Measurements from ENCODE around the gene SACS.

SACS gene

GRCh38 chr13:23399347-23399746, 34.2 kb downstream of the SACS start:
- H3K9ac ChIP-seq (ENCODE audit: low read depth, low read length), result no peak overlapping the region
- no peak overlapping the region for H3K27ac ChIP-seq (ENCODE audit: low read length)
- peaks cover 12% of the 10 kb centered on the region for H3K9me3 ChIP-seq (ENCODE audit: insufficient read depth, low read depth, low read length)

GRCh38 chr13:23394821-23395220, 38.7 kb downstream of the SACS start:
- Histone ChIP-seq H3K4me1 (ENCODE audit: insufficient read depth, low read length) (no peaks in the 10 kb centered on the region), H3K36me3 (ENCODE audit: insufficient read depth, low read depth, low read length) (no peaks in the 10 kb centered on the region)

More at GRCh38 chr13:23399347-23399746, 34.2 kb downstream of the SACS start:
- Histone ChIP-seq H3K4me1 (ENCODE audit: insufficient read depth, low read length) (no peaks in the 10 kb centered on the region), H3K27me3 (ENCODE audit: insufficient read depth, low read length) (no peaks in the 10 kb centered on the region), H3K36me3 (ENCODE audit: insufficient read depth, low read depth, low read length) (no peaks in the 10 kb centered on the region), H3K4me3 (ENCODE audit: low read length) (no peak overlapping the region)

GRCh38 chr13:23392925-23393645, 40.4 kb downstream of the SACS start:
- no peak overlapping the region for H3K9ac ChIP-seq (ENCODE audit: low read depth, low read length)
- H3K4me1 ChIP-seq (ENCODE audit: insufficient read depth, low read length), result no peaks in the 10 kb centered on the region
- H3K9me3 ChIP-seq (ENCODE audit: insufficient read depth, low read depth, low read length), result no peaks in the 10 kb centered on the region; the same call in 1 of the 2 replicates
- no peak overlapping the region for H3K27ac ChIP-seq (ENCODE audit: low read length)
- no peaks in the 10 kb centered on the region for H3K36me3 ChIP-seq (ENCODE audit: insufficient read depth, low read depth, low read length)
- no peaks in the 10 kb centered on the region for H3K27me3 ChIP-seq (ENCODE audit: insufficient read depth, low read length)
- H3K4me3 ChIP-seq (ENCODE audit: low read length), result no peak overlapping the region

More at GRCh38 chr13:23394821-23395220, 38.7 kb downstream of the SACS start:
- Histone ChIP-seq H3K9me3 (ENCODE audit: insufficient read depth, low read depth, low read length) (peaks cover 8% of the 10 kb centered on the region), H3K9ac (ENCODE audit: low read depth, low read length) (no peak overlapping the region), H3K27me3 (ENCODE audit: insufficient read depth, low read length) (no peaks in the 10 kb centered on the region), H3K4me3 (ENCODE audit: low read length) (no peak overlapping the region), H3K27ac (ENCODE audit: low read length) (no peak overlapping the region)

- H3K27me3 ChIP-seq (ENCODE audit: insufficient read depth, low read length), result no peaks in the 10 kb centered on the region
- H3K9ac ChIP-seq (ENCODE audit: low read depth, low read length), result no peak overlapping the region
- H3K4me1 ChIP-seq (ENCODE audit: insufficient read depth, low read length), result no peaks in the 10 kb centered on the region
These were observed 41.2 kb downstream of the SACS start for GRCh38 chr13:23392313-23392712.

DNA sequence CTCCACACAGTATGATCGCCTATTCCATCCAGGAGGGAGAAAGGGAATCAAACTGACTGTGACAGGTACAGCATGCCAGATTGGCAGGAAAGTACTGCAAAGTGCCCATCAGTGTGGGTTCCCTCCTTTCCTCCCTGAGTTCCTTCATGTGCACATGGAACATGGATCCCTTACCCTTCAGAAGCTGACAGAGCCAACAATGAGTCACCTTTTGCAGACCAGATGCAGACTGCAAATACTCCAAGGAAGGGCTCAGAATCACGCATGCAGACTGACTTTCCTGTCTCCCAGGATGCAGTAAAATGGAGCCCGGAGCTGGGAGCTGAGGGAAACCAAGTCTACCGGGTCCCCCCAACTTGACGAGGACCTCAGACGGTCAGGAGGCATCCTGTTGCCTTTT, 41.8 kb downstream of the SACS start:
- H3K27ac ChIP-seq (ENCODE audit: low read length), result no peak overlapping the region
- H3K4me1 ChIP-seq (ENCODE audit: insufficient read depth, low read length), result no peaks in the 10 kb centered on the region
- no peak overlapping the region for H3K9ac ChIP-seq (ENCODE audit: low read depth, low read length)
- no peaks in the 10 kb centered on the region; the same call in 1 of the 2 replicates for H3K9me3 ChIP-seq (ENCODE audit: insufficient read depth, low read depth, low read length)
- H3K36me3 ChIP-seq (ENCODE audit: insufficient read depth, low read depth, low read length), result no peaks in the 10 kb centered on the region
- H3K4me3 ChIP-seq (ENCODE audit: low read length), result no peak overlapping the region
- H3K27me3 ChIP-seq (ENCODE audit: insufficient read depth, low read length), result no peaks in the 10 kb centered on the region

More at GRCh38 chr13:23392313-23392712, 41.2 kb downstream of the SACS start:
- Histone ChIP-seq H3K9me3 (ENCODE audit: insufficient read depth, low read depth, low read length) (no peaks in the 10 kb centered on the region; the same call in 1 of the 2 replicates), H3K27ac (ENCODE audit: low read length) (no peak overlapping the region), H3K4me3 (ENCODE audit: low read length) (no peak overlapping the region), H3K36me3 (ENCODE audit: insufficient read depth, low read depth, low read length) (no peaks in the 10 kb centered on the region)

DNA sequence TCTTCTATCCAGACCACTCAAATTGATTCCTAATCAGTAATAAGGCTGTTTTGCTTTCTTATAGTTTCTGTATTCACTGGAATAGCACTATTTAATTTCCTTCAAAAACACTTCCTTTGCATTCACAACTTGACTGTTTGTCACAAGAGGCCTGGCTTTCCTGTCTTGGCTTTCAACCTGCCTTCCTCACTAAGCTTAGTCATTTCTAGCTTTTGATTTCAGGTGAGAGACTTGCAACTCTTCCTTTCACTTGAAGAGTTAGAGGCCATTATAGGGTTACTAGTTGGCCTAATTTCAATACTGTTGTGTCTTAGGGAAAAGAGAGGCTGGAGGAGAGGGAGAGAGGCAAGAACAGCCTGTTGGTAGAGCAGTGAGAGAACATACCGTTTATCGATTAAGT, 47.0 kb downstream of the SACS start:
- no peaks in the 10 kb centered on the region for H3K4me1 ChIP-seq (ENCODE audit: insufficient read depth, low read length)
- H3K9me3 ChIP-seq (ENCODE audit: insufficient read depth, low read depth, low read length), result no peaks in the 10 kb centered on the region
- H3K4me3 ChIP-seq (ENCODE audit: low read length), result no peak overlapping the region
- no peaks in the 10 kb centered on the region for H3K27me3 ChIP-seq (ENCODE audit: insufficient read depth, low read length)
- H3K27ac ChIP-seq (ENCODE audit: low read length), result no peak overlapping the region
- H3K36me3 ChIP-seq (ENCODE audit: insufficient read depth, low read depth, low read length), result no peaks in the 10 kb centered on the region
- no peak overlapping the region for H3K9ac ChIP-seq (ENCODE audit: low read depth, low read length)

DNA sequence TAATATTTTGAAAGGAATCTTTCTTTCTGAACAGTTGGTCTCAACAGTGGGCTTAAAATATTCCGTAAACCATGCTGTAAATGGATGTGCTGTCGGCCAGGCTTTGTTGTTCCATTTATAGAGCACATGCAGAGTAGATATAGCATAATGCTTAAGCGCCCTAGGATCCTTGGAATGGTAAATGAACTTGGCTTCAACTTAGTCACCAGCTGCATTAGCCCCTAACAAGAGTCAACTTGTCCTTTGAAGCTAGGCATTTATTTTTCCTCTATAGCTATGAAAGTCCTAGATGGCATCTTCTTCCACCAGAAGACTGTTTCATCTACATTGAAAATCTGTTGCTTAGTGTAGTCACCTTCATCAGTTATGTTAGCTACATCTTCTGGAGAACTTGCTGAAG, 47.6 kb downstream of the SACS start:
- H3K9me3 ChIP-seq (ENCODE audit: insufficient read depth, low read depth, low read length), result no peaks in the 10 kb centered on the region
- H3K36me3 ChIP-seq (ENCODE audit: insufficient read depth, low read depth, low read length), result no peaks in the 10 kb centered on the region
- H3K4me3 ChIP-seq (ENCODE audit: low read length), result no peak overlapping the region
- H3K27me3 ChIP-seq (ENCODE audit: insufficient read depth, low read length), result no peaks in the 10 kb centered on the region
- H3K4me1 ChIP-seq (ENCODE audit: insufficient read depth, low read length), result no peaks in the 10 kb centered on the region
- no peak overlapping the region for H3K27ac ChIP-seq (ENCODE audit: low read length)
- H3K9ac ChIP-seq (ENCODE audit: low read depth, low read length), result no peak overlapping the region

GRCh38 chr13:23384111-23384510, 49.4 kb downstream of the SACS start:
- Histone ChIP-seq H3K4me3 (ENCODE audit: low read length) (no peak overlapping the region), H3K27me3 (ENCODE audit: insufficient read depth, low read length) (no peaks in the 10 kb centered on the region), H3K27ac (ENCODE audit: low read length) (no peak overlapping the region), H3K4me1 (ENCODE audit: insufficient read depth, low read length) (peaks cover 8% of the 10 kb centered on the region; the same call in 1 of the 2 replicates), H3K9ac (ENCODE audit: low read depth, low read length) (no peak overlapping the region), H3K36me3 (ENCODE audit: insufficient read depth, low read depth, low read length) (no peaks in the 10 kb centered on the region), H3K9me3 (ENCODE audit: insufficient read depth, low read depth, low read length) (no peaks in the 10 kb centered on the region)

DNA sequence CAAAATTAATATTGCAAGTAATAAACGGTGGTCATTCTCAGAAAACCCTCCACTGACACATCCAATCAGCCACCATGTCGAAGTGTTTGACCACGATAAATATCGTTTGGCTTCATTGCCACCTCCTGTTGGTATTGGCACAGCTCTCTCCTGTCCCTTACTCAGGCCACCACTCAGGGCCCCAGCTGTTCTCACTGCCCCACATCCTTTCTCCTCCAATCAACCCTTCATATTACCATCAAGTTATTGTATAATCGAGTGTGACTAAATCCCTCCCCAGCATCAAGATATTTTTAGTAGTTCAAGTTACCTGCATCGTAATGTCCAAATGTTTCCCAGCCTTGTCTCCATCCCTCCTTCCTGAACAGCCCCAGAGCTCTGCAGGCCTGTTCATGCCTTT, 50.4 kb downstream of the SACS start:
- no peak overlapping the region for H3K27ac ChIP-seq (ENCODE audit: low read length)
- no peak overlapping the region for H3K9ac ChIP-seq (ENCODE audit: low read depth, low read length)

GRCh38 chr13:23381866-23382265, 51.6 kb downstream of the SACS start:
- H3K4me1 ChIP-seq (ENCODE audit: insufficient read depth, low read length), result peaks cover 15% of the 10 kb centered on the region
- H3K9ac ChIP-seq (ENCODE audit: low read depth, low read length), result no peak overlapping the region
- H3K27ac ChIP-seq (ENCODE audit: low read length), result no peak overlapping the region

More for the DNA sequence above, 50.4 kb downstream of the SACS start:
- H3K4me3 ChIP-seq (ENCODE audit: low read length), result no peak overlapping the region
- H3K4me1 ChIP-seq (ENCODE audit: insufficient read depth, low read length), result peaks cover 10% of the 10 kb centered on the region
- H3K9me3 ChIP-seq (ENCODE audit: insufficient read depth, low read depth, low read length), result no peaks in the 10 kb centered on the region
- no peaks in the 10 kb centered on the region for H3K36me3 ChIP-seq (ENCODE audit: insufficient read depth, low read depth, low read length)
- no peaks in the 10 kb centered on the region for H3K27me3 ChIP-seq (ENCODE audit: insufficient read depth, low read length)

DNA sequence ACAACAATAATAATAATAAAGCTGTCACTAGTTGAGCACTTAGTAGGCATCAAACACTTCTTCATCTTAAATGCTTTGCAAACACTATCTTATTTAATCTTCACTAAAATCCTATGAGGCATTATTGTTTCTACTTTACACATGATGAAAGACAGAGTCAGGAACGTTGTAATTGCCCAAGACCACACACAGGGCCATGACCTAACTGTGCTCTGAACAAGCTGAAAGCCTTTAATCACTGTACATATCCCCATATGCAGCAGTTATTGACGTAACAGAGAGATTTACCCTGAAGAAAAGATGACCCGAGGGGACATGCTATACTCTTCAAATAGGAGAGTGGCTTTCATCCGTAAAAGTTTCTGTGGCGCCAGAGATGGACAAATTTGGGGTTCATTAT, 53.0 kb downstream of the SACS start:
- Histone ChIP-seq H3K9me3 (ENCODE audit: insufficient read depth, low read depth, low read length) (no peaks in the 10 kb centered on the region), H3K9ac (ENCODE audit: low read depth, low read length) (no peak overlapping the region), H3K4me1 (ENCODE audit: insufficient read depth, low read length) (peaks cover 15% of the 10 kb centered on the region), H3K4me3 (ENCODE audit: low read length) (no peak overlapping the region), H3K27ac (ENCODE audit: low read length) (no peak overlapping the region), H3K27me3 (ENCODE audit: insufficient read depth, low read length) (no peaks in the 10 kb centered on the region), H3K36me3 (ENCODE audit: insufficient read depth, low read depth, low read length) (no peaks in the 10 kb centered on the region)

More at GRCh38 chr13:23381866-23382265, 51.6 kb downstream of the SACS start:
- H3K27me3 ChIP-seq (ENCODE audit: insufficient read depth, low read length), result no peaks in the 10 kb centered on the region
- no peak overlapping the region for H3K4me3 ChIP-seq (ENCODE audit: low read length)
- no peaks in the 10 kb centered on the region for H3K9me3 ChIP-seq (ENCODE audit: insufficient read depth, low read depth, low read length)
- H3K36me3 ChIP-seq (ENCODE audit: insufficient read depth, low read depth, low read length), result no peaks in the 10 kb centered on the region

DNA sequence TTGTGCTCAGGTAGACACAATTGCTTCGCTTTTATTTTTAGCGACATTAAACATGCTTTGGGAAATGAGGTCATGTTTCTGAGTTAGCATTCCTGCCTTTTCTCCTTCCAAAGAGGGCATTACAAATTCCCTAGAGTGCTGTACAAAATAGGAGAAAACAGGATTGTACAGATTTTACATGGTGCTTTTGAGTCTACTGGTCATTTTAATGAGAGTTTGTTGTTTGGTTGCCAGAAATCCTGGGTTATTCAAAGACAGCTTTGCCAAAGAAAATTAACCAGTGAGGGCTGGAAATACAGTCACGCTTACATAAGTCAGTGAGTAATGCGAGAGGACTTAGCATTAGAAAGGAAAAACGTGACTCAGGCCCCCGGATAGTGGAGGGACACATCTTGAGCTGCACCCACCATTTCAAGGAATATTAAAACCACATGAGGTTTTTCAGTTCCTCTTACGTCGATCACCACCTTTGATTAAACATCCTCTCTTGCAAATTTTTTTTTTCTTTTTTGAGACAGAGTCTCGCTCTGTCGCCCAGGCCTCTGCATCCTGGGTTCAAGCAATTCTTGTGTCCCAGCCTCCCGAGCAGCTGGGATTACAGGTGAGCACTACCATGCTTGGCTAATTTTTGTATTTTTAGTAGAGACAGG, 55.4 kb downstream of the SACS start:
- Histone ChIP-seq H3K9me3 (ENCODE audit: insufficient read depth, low read depth, low read length) (no peaks in the 10 kb centered on the region), H3K36me3 (ENCODE audit: insufficient read depth, low read depth, low read length) (peaks cover 3% of the 10 kb centered on the region; the same call in 1 of the 2 replicates), H3K4me1 (ENCODE audit: insufficient read depth, low read length) (peaks cover 15% of the 10 kb centered on the region), H3K4me3 (ENCODE audit: low read length) (no peak overlapping the region), H3K9ac (ENCODE audit: low read depth, low read length) (no peak overlapping the region), H3K27me3 (ENCODE audit: insufficient read depth, low read length) (no peaks in the 10 kb centered on the region), H3K27ac (ENCODE audit: low read length) (no peak overlapping the region)
